Kidney (tissue), 14 donors: Measurements from ENCODE around the gene ATF7IP. TPM values are rescaled to one million over a fixed set of nuclear protein-coding genes. Genes with fewer than 3 reads are reported as not detected.
"Not testable (repeated sequence)": the region's sequence is repeated elsewhere in the genome, so short reads cannot be mapped to it uniquely, and the experiment has no call there.

Source experiments
- DNase-seq, 5 donors: peaks; one replicate each; pipeline ENCODE4 v3.0.0-alpha.2; 2013 to 2020
- FAIRE-seq: peaks from 2 replicates; lab custom pipeline; 2012; peaks lifted over from hg19 to GRCh38; lab: Jason Lieb, UNC
- H3K27ac ChIP-seq, 2 donors: one replicate each; pipeline ENCODE4 v1.7.0; 2013; ENCODE audit warnings: low read depth in 2 of 2, low read length in 2 of 2, inconsistent platforms in 1 of 2
- H3K27me3 ChIP-seq: one replicate; pipeline ENCODE4 v1.7.1; 2013; ENCODE audit warnings: low read length, inconsistent platforms; ENCODE audit not compliant: control insufficient read depth, insufficient read depth
- H3K36me3 ChIP-seq, 3 donors: one replicate each; pipeline versions ENCODE4 v1.7.0 to v1.7.1; 2013; ENCODE audit warnings: low read length in 3 of 3, control low read depth in 1 of 3, inconsistent platforms in 1 of 3; ENCODE audit not compliant: insufficient read depth in 3 of 3, control insufficient read depth in 2 of 3
- H3K4me1 ChIP-seq, 3 donors: one replicate each; pipeline versions ENCODE4 v1.7.0 to v1.7.1; 2013; ENCODE audit warnings: low read length in 3 of 3, inconsistent platforms in 1 of 3, low read depth in 1 of 3; ENCODE audit not compliant: control insufficient read depth in 2 of 3, insufficient read depth in 2 of 3
- H3K4me3 ChIP-seq, 3 donors: one replicate each; pipeline versions ENCODE4 v1.7.0 to v1.8.1; 2013; ENCODE audit warnings: low read length in 3 of 3, control low read depth in 1 of 3, inconsistent platforms in 1 of 3
- H3K9ac ChIP-seq, 3 donors: one replicate each; pipeline versions ENCODE4 v1.7.0 to v1.7.1; 2013; ENCODE audit warnings: low read length in 3 of 3, control low read depth in 1 of 3, inconsistent platforms in 1 of 3
- H3K9me3 ChIP-seq, 3 donors: one replicate each; pipeline versions ENCODE4 v1.7.0 to v1.7.1; 2013; ENCODE audit warnings: low read length in 3 of 3, control low read depth in 1 of 3, inconsistent platforms in 1 of 3; ENCODE audit not compliant: control insufficient read depth in 2 of 3, insufficient read depth in 1 of 3
- intact Hi-C: fragments of 100-400 bp; cut with DNase I; formaldehyde crosslinking; loops from one replicate; pipeline ENCODE4 v1.11.1; 2022
- polyA plus RNA-seq: library from polyadenylated mRNA; stranded (reverse); fragments of 350-450 nt; fragmentation: Illumina TruSeq; extraction: RNeasy Lipid Tissue Mini Kit (QIAGEN cat#74804); gene quantifications from one replicate; pipeline ENCODE4 v1.2.3, GENCODE V29; 2014; ENCODE audit warnings: low read depth, low replicate concordance; ENCODE audit not compliant: insufficient read depth
- total RNA-seq: library from RNA; stranded (reverse); fragmentation: NEBNext Ultra II Directional; extraction: Animal tissue kit (Norgen Biotek cat#: 25700); gene quantifications from one replicate; pipeline ENCODE4 v1.2.1, GENCODE V29; 2021
- TF ChIP-seq, protein P1 (sequence below): IDR thresholded peaks from 3 replicates; pipeline ENCODE4 v1.5.1; 2012; ENCODE audit warnings: mild to moderate bottlenecking, moderate library complexity, borderline replicate concordance; ENCODE audit not compliant: insufficient read depth; ENCODE audit errors: extremely low read depth
- donor health status: control.
- donor health status: control.
- donor health status: control.
- donor health status: control.
- donor health status: control.
- donor health status: DM: yes; HTN: yes; CAD: no.
- donor health status: Normal renal cell carcinoma (clear cell type).

The ATF7IP gene
- total and polyA plus RNA-seq, 2 donors from 2014 or later: 6.3 to 97.1 TPM

DNA sequence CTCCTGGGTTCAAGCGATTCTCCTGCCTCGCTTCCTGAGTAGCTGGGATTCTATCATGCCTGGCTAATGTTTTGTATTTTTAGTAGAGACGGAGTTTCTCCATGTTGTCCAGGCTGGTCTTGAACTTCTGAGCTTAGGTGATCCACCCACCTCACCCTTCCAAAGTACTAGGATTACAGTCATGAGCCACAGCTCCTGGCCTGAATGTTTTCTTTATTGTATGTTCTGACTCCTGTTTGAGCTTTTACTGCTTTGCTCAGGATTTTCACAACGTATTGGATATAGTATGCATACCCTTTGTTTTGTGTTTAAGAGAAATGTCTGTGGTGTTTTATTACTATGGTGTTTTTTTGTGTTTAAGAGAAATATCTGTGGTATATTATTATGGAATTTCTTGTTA is 37.2 kb downstream of the ATF7IP start:
- no peak overlapping the region for H3K4me3 ChIP-seq
- no peak for DNase-seq
- peaks cover 2 to 4% (median 2%) of the 10 kb centered on the region in 3 donors for H3K9me3 ChIP-seq
- H3K36me3 ChIP-seq: no peaks in the 10 kb centered on the region
- no peaks in the 10 kb centered on the region for H3K27me3 ChIP-seq
- no peak overlapping the region for H3K9ac ChIP-seq
- FAIRE-seq: no peak
- TF ChIP-seq, protein P1, sequence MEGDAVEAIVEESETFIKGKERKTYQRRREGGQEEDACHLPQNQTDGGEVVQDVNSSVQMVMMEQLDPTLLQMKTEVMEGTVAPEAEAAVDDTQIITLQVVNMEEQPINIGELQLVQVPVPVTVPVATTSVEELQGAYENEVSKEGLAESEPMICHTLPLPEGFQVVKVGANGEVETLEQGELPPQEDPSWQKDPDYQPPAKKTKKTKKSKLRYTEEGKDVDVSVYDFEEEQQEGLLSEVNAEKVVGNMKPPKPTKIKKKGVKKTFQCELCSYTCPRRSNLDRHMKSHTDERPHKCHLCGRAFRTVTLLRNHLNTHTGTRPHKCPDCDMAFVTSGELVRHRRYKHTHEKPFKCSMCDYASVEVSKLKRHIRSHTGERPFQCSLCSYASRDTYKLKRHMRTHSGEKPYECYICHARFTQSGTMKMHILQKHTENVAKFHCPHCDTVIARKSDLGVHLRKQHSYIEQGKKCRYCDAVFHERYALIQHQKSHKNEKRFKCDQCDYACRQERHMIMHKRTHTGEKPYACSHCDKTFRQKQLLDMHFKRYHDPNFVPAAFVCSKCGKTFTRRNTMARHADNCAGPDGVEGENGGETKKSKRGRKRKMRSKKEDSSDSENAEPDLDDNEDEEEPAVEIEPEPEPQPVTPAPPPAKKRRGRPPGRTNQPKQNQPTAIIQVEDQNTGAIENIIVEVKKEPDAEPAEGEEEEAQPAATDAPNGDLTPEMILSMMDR: no peak
- H3K27ac ChIP-seq: no peak overlapping the region
- peaks cover 4 to 8% (median 5%) of the 10 kb centered on the region in 3 donors for H3K4me1 ChIP-seq
- intact Hi-C loops: loop anchor here (5.0 kb wide), 1 partner anchor 35 kb away; the partner anchor contains the start of gene ATF7IP

DNA sequence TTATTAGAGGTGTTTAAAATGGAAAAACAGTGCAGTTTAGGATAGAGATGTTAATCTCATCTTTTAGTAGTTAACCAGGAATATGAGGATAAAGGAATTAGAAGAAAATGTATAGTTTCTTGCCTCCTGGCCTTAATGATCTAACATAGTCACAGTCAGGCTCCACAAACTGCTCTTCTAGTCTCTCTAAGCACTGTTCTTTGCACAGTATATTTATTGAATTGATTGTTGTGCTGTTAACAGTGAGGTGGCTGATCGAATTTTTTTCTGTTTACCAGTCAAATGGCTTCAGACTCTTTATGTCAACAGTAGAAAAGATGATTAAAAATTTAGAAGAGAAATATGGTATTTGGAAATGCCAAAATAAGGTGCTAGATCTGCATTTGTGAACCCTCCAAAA is 37.8 kb downstream of the ATF7IP start:
- H3K9ac ChIP-seq: peak overlapping the region in 1 of 3 donors; percentile 27
- no peaks in the 10 kb centered on the region for H3K27me3 ChIP-seq
- FAIRE-seq (no peak), DNase-seq (peak in 1 of 5 donors; percentile 26)
- peaks cover 4 to 13% (median 5%) of the 10 kb centered on the region in 3 donors for H3K4me1 ChIP-seq
- intact Hi-C loops: loop anchor here (5.0 kb wide), 1 partner anchor 36 kb away; the partner anchor contains the start of gene ATF7IP
- H3K36me3 ChIP-seq: no peaks in the 10 kb centered on the region
- H3K27ac ChIP-seq: peak overlapping the region in 1 of 2 donors; percentile 12
- H3K4me3 ChIP-seq: peak overlapping the region in 2 of 3 donors; percentile 26 to 34
- TF ChIP-seq, protein P1: no peak
- H3K9me3 ChIP-seq: peaks cover 2 to 4% (median 2%) of the 10 kb centered on the region in 3 donors

DNA sequence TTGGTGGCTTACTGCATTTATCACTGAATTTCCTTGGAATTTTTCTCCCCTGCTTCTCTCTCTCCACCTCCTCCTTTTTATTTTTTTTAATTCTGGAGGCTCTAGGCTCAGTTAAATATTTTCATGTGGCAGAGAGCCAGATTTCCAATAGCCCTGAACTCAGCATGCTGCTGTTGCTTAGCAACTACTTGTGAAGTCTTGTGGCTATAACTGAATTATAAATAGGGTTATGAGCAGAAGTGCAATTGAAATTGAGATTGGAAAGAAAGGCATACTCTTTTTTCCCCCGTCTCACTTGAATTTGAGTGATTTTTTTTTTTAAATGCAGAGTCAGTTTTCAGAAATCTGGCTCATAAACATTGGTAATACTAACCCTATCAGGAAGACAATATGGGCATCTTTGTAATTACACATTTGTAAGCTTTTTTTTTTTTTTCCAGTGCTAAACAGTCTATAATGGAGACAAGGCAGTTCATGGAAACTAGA is 38.3 kb downstream of the ATF7IP start:
- Histone ChIP-seq H3K4me1 (peaks cover 4 to 13% (median 5%) of the 10 kb centered on the region in 3 donors), H3K27ac (peak overlapping the region in 1 of 2 donors; percentile 12), H3K27me3 (no peaks in the 10 kb centered on the region), H3K4me3 (peak overlapping the region in 2 of 3 donors; percentile 26 to 34), H3K9ac (peak overlapping the region in 1 of 3 donors; percentile 27), H3K36me3 (no peaks in the 10 kb centered on the region), H3K9me3 (peaks cover 2 to 4% (median 2%) of the 10 kb centered on the region in 3 donors)
- intact Hi-C loops: loop anchor here (5.0 kb wide), 1 partner anchor 36 kb away; the partner anchor contains the start of gene ATF7IP
- FAIRE-seq (peak; percentile 97), DNase-seq (peak in 3 of 5 donors; percentile 43 to 92 (median 90))
- TF ChIP-seq, protein P1: no peak

DNA sequence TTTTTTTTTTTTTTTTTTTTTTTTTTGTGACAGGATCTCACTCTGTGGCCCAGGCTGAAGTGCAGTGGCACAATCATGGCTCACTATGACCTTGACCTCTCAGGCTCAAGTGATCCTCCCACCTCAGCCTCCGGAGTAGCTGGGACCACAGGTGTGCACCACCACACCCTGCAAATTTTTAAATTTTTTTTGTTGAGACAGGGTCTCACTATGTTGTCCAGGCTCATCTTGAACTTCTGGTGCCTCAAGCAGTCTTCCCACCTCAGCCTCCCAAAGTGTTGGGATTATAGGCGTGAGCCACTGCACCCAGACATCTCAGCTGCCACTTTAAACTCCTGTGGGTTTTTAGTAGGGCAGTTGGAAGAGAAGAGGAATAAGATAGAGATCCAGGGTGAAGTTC is 39.9 kb downstream of the ATF7IP start:
- DNase-seq, FAIRE-seq, H3K36me3 ChIP-seq, H3K9me3 ChIP-seq, H3K9ac ChIP-seq, H3K27ac ChIP-seq, intact Hi-C loops, H3K27me3 ChIP-seq, H3K4me3 ChIP-seq: not testable (repeated sequence)
- H3K4me1 ChIP-seq: peaks cover 4 to 13% (median 5%) of the 10 kb centered on the region in 3 donors
